ENCODE data around the gene SOX5. TPM values are rescaled to one million over a fixed set of nuclear protein-coding genes. Genes with fewer than 3 reads are reported as not detected.

SOX5 gene
- total and polyA plus RNA-seq, 11 donors: 0.49 to 4.9 (median 2.5) TPM

GRCh38 chr12:23657598-23657997 lies 291.9 kb downstream of the SOX5 start:
- no peaks in the 10 kb centered on the region for H3K36me3 ChIP-seq
- intact Hi-C loops (cut with DNase I): no loop called here
- no peaks in the 10 kb centered on the region for H3K9me3 ChIP-seq
- TF ChIP-seq, protein P1, sequence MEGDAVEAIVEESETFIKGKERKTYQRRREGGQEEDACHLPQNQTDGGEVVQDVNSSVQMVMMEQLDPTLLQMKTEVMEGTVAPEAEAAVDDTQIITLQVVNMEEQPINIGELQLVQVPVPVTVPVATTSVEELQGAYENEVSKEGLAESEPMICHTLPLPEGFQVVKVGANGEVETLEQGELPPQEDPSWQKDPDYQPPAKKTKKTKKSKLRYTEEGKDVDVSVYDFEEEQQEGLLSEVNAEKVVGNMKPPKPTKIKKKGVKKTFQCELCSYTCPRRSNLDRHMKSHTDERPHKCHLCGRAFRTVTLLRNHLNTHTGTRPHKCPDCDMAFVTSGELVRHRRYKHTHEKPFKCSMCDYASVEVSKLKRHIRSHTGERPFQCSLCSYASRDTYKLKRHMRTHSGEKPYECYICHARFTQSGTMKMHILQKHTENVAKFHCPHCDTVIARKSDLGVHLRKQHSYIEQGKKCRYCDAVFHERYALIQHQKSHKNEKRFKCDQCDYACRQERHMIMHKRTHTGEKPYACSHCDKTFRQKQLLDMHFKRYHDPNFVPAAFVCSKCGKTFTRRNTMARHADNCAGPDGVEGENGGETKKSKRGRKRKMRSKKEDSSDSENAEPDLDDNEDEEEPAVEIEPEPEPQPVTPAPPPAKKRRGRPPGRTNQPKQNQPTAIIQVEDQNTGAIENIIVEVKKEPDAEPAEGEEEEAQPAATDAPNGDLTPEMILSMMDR (IDR thresholded peaks at IDR 0.05): no peak
- TF ChIP-seq POLR2A (IDR thresholded peaks at IDR 0.05): no peak
- no peak for DNase-seq
- H3K27ac ChIP-seq: no peak overlapping the region
- no peak overlapping the region for H3K4me3 ChIP-seq
- no peaks in the 10 kb centered on the region for H3K4me1 ChIP-seq
- H3K27me3 ChIP-seq: no peaks in the 10 kb centered on the region
- ATAC-seq: no peak
- WGBS, 4 donors: 84 to 90% (median 87%) methylated on average over 1 of the region's 1 CpG

GRCh38 chr12:23655884-23656283 lies 293.6 kb downstream of the SOX5 start:
- H3K27ac ChIP-seq: no peak overlapping the region
- no peaks in the 10 kb centered on the region for H3K9me3 ChIP-seq
- H3K36me3 ChIP-seq: no peaks in the 10 kb centered on the region
- DNase-seq (no peak), ATAC-seq (no peak)
- H3K4me1 ChIP-seq: no peaks in the 10 kb centered on the region
- H3K27me3 ChIP-seq: no peaks in the 10 kb centered on the region
- WGBS, 4 donors: 67 to 78% (median 74%) methylated on average over 1 of the region's 1 CpG
- intact Hi-C loops (cut with DNase I): no loop called here
- no peak overlapping the region for H3K4me3 ChIP-seq
- TF ChIP-seq, protein P1 (IDR thresholded peaks at IDR 0.05): no peak
- TF ChIP-seq POLR2A (IDR thresholded peaks at IDR 0.05): no peak

DNA sequence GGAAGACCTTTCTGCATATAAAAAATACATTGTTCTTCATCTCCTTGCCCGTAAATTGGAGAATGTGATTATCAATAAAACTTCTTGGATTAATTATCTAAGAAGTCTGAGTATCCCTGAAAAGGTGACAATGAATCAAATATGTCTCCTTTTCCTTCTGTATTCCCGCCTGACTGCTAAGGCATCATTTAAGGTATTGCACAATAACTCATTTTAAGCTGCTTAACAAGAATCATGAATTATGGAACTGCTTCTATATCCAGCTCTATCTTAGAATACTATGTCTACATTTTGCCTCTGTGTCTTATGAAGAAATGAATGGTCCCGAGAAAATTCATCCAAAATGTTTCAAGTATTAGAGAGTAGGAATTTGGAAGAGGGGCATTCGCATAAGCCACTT lies 294.4 kb downstream of the SOX5 start:
- intact Hi-C loops (cut with DNase I): no loop called here
- no peak overlapping the region for H3K27ac ChIP-seq
- ATAC-seq (no peak), DNase-seq (no peak)
- H3K36me3 ChIP-seq: no peaks in the 10 kb centered on the region
- H3K9me3 ChIP-seq: no peaks in the 10 kb centered on the region
- H3K4me3 ChIP-seq: no peak overlapping the region
- 75 to 92% (median 90%) methylated on average over 4 of the region's 4 CpGs for WGBS, 4 donors
- TF ChIP-seq, protein P1 (IDR thresholded peaks at IDR 0.05): no peak
- TF ChIP-seq POLR2A (IDR thresholded peaks at IDR 0.05): no peak
- no peaks in the 10 kb centered on the region for H3K27me3 ChIP-seq
- H3K4me1 ChIP-seq: no peaks in the 10 kb centered on the region

DNA sequence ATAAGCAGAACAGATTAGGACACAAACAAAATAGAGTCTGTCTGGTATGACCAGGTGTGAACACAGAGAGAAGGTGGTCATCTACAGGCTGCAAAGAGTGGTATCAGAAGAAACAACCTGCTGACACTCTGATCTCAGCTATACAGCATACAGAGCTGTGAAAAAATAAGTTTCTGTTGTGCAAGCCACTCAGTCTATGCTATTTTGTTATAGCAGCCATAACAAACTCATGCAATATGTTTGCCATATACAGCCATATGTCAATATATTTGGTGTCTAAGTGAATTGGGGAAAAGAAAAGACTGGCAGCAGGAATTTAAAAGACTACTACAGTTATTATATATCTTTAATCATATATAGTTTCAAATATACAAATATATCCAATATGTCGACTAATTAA lies 300.9 kb downstream of the SOX5 start:
- no peaks in the 10 kb centered on the region for H3K4me1 ChIP-seq
- peaks cover 0 to 22% (median 12%) of the 10 kb centered on the region in 12 donors for H3K9me3 ChIP-seq
- no peak overlapping the region for H3K27ac ChIP-seq
- ATAC-seq (no peak), DNase-seq (no peak)
- TF ChIP-seq POLR2A (IDR thresholded peaks at IDR 0.05): no peak
- TF ChIP-seq, protein P1 (IDR thresholded peaks at IDR 0.05): no peak
- H3K27me3 ChIP-seq: no peaks in the 10 kb centered on the region
- 94 to 97% (median 96%) methylated on average over 1 of the region's 1 CpG for WGBS, 4 donors
- intact Hi-C loops (cut with DNase I): no loop called here
- no peak overlapping the region for H3K4me3 ChIP-seq
- H3K36me3 ChIP-seq: no peaks in the 10 kb centered on the region

Measured in heart left ventricle (tissue), 16 donors.